HAP-1 (cell line): ENCODE results near the gene HOXD3.
A peak's percentile ranks its signal among the peaks of the same experiment; 100 is the strongest.

Experiments used
- DNase-seq, 2 experiments: peaks; one replicate each; pipeline ENCODE4 v3.0.0-alpha.2; 2016 to 2020; ENCODE audit warnings: low spot score in 2 of 2
- H3K27me3 ChIP-seq: fragments of 250-450 bp; sonication (Bioruptor Pico); 2 replicates; pipeline ENCODE4 v1.5.1; 2020; ENCODE audit warnings: low read depth, mild to moderate bottlenecking, moderate library complexity
- H3K36me3 ChIP-seq: fragments of 250-450 bp; sonication (Bioruptor Pico); replicated peaks from 2 replicates; pipeline ENCODE4 v1.5.1; 2020; ENCODE audit warnings: mild to moderate bottlenecking
- H3K4me1 ChIP-seq: fragments of 250-450 bp; sonication (Bioruptor Pico); 2 replicates; pipeline ENCODE4 v1.5.1; 2020; ENCODE audit warnings: mild to moderate bottlenecking
- H3K4me3 ChIP-seq: fragments of 250-450 bp; sonication (Bioruptor Pico); 2 replicates; pipeline ENCODE4 v1.5.1; 2020; ENCODE audit warnings: mild to moderate bottlenecking, moderate library complexity
- H3K9me3 ChIP-seq: fragments of 250-450 bp; sonication (Bioruptor Pico); 2 replicates; pipeline ENCODE4 v1.5.1; 2020; ENCODE audit warnings: mild to moderate bottlenecking, moderate library complexity
- in situ Hi-C: fragments of 300-500 bp; cut with MboI; formaldehyde crosslinking; loops from 3 replicates; pipeline ENCODE4 v1.14.3; 2020; ENCODE audit warnings: low sequenced_read_pairs, inconsistent platforms, mixed read lengths

The HOXD3 gene

DNA sequence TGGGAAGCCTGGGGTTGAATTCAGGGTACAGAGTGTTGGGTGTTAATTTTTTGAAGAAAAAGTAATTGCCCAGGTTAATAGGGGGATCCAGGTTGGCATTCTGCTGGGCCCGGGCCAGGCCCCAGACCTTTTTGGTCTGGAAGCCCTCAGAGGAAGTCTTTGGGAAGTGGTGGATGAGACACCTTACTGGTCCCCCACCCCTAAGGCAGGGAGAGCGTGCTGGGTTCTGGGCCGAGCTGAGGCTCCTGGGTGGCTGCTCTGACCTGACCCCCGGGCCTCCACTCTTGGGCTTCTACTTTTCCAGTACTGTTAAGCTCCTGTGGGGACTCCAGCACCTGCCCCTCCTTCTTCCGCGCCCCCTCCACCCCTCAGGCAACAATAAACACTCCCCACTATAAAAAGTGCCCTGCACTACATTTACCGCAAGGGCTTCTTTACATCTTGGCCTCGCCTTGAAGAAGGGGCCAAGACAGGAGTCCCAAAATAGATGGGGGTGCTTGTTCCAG is 753 bp upstream of the HOXD3 start:
- in situ Hi-C loops = no loop called here
- DNase-seq = no peak
- Histone ChIP-seq H3K27me3 (no peaks in the 10 kb centered on the region), H3K4me3 (no peak overlapping the region), H3K9me3 (no peaks in the 10 kb centered on the region; the same call in 1 of the 2 replicates), H3K36me3 (peaks cover 5% of the 10 kb centered on the region; the same call in 1 of the 2 replicates), H3K4me1 (peaks cover 16% of the 10 kb centered on the region)

DNA sequence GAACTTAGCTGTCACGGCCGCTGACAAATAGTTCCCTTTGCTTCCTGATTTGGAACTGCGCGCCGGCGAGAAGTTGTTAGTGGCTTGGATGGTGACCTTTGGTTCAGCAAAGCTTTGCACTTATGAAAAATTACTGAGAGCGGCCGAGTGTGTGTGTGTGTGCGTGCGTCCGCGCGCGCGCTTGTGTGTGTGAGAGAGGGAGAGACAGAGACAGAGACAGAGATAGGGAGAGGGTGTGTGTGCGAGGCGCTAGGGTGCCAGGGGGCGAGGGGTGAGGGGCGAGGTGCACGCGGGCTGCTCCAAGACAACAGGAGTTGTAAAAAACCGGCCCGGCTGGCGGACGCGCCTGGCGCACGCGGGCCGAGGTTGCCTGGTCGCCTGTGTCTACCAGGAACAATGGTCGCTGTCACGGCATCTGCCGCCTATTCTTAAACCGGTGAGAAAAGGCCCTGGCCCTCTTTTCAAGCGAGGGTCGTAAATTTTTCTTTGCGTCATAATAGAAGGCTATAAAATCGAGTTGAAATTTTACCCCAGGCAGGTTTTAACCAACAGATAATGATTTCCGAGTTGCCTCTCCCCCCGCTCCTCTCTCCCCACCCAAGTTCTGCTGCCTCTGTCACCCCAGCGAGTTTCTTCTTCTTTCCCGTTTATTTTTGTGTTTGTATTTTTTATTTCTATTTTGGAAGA is 535 bp downstream of the HOXD3 start:
- Histone ChIP-seq H3K27me3 (no peaks in the 10 kb centered on the region), H3K9me3 (no peaks in the 10 kb centered on the region; the same call in 1 of the 2 replicates), H3K4me3 (peak overlapping the region; percentile 31), H3K36me3 (peaks cover 5% of the 10 kb centered on the region; the same call in 1 of the 2 replicates), H3K4me1 (peaks cover 16% of the 10 kb centered on the region)
- in situ Hi-C loops = no loop called here
- peak; percentile 90 to 93 for DNase-seq

DNA sequence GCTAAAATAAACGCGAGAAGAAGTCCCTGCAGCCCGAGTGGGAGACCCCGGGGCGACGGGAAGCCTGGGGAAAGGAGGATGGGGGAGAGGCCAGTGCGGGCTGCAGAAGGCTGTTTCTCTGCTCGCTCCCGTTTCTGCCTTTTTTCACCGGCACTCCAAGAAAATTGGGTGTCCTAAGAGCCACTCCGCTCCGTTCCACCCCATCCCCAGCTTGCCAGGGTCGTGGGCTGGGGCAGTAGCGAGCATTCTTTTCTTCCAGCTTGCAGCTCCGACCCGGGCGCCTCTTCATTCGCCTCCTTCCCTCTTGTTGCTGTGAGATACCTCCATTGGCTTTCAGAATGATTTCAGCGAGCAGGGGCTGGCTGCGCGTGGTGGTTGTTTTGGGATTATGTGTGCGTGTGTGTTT is 1.1 kb downstream of the HOXD3 start:
- in situ Hi-C loops = no loop called here
- H3K4me1 ChIP-seq = peaks cover 16% of the 10 kb centered on the region
- no peaks in the 10 kb centered on the region; the same call in 1 of the 2 replicates for H3K9me3 ChIP-seq
- DNase-seq = peak in 1 of 2 experiments; percentile 73
- no peaks in the 10 kb centered on the region for H3K27me3 ChIP-seq
- H3K36me3 ChIP-seq = peaks cover 4% of the 10 kb centered on the region; the same call in 1 of the 2 replicates
- peak overlapping the region; percentile 31 for H3K4me3 ChIP-seq

DNA sequence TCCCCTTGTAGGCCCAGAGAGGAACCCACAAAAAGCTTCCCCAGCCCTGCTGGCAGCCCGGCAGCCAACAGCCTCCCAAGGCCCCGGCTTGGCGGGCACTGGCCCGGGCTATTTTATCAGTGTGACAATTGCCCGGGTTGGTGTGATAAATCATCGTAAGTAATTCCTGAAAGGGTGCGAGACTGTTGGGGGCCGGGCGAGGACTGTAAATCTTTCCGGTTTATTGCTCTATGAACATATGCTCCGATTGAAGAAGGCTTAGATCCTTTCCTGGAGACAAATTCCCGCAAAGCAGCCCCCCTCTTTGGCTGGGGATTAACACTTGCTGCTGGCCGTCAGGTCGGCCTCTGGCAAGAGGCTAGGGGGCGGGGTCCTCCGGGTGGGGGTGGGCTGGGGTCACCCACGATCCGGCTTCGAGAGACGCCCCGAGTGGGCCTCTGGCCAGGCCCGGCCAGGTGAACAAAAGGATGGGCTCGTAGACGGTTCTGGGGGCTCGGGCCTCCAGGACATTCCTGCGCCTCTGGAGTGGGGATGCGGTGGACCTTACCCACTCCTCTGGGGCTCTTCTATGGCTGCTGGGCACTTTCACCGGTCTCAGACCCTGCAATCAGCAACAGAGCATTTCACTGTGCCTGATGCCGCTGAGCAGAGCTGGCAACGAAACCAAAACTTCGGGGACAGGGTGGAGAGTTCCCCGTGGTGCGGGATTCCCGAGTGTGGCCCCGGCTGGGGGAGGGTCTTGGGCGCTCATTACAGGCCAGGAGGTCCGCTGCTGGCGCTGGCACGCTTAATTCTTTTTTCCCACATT is 2.0 kb downstream of the HOXD3 start:
- H3K27me3 ChIP-seq = no peaks in the 10 kb centered on the region
- in situ Hi-C loops = no loop called here
- H3K4me3 ChIP-seq = no peak overlapping the region
- H3K9me3 ChIP-seq = no peaks in the 10 kb centered on the region; the same call in 1 of the 2 replicates
- no peaks in the 10 kb centered on the region; the same call in 1 of the 2 replicates for H3K36me3 ChIP-seq
- H3K4me1 ChIP-seq = peaks cover 16% of the 10 kb centered on the region
- peak in 1 of 2 experiments; percentile 61 for DNase-seq

DNA sequence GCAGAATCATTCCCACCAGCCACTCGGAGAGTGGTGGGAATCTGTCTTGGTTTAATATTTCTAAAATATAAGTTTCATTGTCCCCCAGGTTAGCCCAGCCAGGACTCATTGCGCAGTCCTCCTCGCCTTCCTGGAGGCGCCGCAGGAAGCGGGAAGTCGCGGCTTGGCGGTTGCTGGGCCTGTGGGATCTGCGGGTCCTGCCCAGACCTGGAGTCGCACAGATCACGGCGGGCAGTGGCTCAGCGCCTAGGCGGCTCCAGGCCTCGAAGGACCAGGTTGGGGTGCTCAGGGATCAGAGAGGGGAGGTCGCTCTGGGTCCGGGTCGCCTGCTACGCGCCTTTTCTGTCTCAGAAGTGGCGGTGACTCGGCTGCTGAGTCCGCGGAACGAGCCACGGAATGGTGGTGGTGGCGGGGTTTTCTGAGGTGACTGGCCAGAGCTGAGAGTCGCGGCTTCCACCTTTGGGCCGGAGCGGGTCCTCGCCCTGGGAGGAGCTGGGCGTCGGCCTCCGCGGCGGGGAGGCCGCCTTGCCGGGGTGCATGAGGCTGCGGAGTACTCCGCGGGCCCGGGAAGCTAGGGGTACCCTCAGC is 2.6 kb downstream of the HOXD3 start:
- DNase-seq = no peak
- Histone ChIP-seq H3K9me3 (no peaks in the 10 kb centered on the region; the same call in 1 of the 2 replicates), H3K27me3 (no peaks in the 10 kb centered on the region), H3K36me3 (no peaks in the 10 kb centered on the region; the same call in 1 of the 2 replicates), H3K4me3 (no peak overlapping the region), H3K4me1 (peaks cover 20% of the 10 kb centered on the region)
- in situ Hi-C loops = no loop called here

DNA sequence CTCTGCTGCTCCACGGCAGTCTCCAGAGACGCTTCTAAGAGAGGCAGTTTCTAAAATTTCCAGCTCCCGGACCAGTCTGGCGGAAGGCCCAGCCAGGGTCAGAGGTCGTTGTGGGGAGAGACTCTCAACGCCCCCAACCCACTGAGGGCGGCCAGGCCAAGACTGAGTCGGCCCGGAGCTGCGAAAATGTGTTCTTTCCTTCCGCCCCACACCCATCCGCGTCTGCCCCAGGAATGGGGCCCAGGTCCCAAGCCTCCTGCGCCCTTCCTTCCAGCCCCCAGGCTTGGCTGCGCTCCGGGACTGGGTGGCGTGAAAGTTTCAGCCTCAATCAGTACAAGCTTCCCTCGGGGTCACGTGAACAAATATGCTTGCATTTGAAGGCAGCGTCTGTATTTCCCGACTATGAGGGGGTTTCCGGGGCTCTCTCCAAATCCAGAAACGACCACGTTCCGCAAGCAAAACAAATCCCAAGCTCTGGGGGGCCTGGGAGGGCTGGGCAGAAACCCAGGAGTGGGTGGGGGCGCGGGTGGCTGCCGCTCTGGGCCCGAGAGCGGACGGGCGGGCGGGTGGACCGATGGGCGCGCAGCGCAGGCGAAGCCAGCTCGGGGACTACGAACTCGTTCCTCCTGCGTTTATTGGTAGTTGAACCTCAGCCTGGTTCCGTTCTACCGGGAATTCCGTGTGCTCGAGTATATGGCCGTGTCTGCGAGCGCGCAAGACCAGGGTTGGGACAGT is 3.3 kb downstream of the HOXD3 start:
- no peak overlapping the region for H3K4me3 ChIP-seq
- H3K9me3 ChIP-seq = no peaks in the 10 kb centered on the region; the same call in 1 of the 2 replicates
- no peaks in the 10 kb centered on the region for H3K27me3 ChIP-seq
- peaks cover 22% of the 10 kb centered on the region for H3K4me1 ChIP-seq
- DNase-seq = no peak
- in situ Hi-C loops = no loop called here
- no peaks in the 10 kb centered on the region for H3K36me3 ChIP-seq

DNA sequence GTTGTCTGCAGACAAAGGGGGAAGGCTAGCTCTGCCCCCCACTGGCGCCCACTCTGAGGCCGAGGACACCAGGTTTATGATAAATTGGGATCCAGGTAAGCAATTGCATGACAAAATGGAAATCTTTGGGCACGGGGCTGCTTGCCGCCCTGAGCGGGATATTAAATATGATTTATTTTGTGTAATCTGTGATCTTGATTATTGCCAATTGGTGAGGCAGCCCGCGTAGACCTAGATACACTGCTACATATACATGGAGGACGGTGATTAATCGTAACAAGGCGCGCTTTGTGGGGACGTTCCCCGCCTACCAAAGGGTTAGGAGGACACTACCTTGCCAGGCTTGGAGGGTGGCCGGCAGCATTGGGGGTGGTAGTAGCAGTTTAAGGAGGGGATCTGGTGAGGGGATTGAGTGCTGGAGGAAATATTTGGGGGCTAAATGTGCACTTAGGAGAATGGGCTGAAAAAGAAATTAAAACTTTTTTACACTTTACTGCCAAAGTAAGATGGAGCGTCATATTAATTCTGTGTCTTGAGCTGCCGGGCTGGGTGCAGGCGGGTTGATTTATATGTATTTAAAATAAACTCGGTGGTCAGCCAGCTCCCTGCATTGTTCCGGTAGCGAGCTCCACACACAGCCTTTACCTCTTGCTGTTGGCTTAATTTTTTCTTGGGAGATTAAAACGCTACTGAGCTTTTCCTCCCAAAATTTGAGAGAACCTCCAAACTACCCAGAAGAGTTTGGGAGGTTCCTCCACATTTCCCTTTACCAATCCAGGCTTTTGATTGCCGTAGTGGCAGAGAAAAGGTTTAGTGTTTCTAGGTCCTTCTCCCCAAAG is 4.1 kb downstream of the HOXD3 start:
- H3K36me3 ChIP-seq = no peaks in the 10 kb centered on the region
- H3K4me3 ChIP-seq = no peak overlapping the region
- H3K9me3 ChIP-seq = no peaks in the 10 kb centered on the region; the same call in 1 of the 2 replicates
- in situ Hi-C loops = no loop called here
- no peak for DNase-seq
- H3K4me1 ChIP-seq = peaks cover 26% of the 10 kb centered on the region
- H3K27me3 ChIP-seq = no peaks in the 10 kb centered on the region

DNA sequence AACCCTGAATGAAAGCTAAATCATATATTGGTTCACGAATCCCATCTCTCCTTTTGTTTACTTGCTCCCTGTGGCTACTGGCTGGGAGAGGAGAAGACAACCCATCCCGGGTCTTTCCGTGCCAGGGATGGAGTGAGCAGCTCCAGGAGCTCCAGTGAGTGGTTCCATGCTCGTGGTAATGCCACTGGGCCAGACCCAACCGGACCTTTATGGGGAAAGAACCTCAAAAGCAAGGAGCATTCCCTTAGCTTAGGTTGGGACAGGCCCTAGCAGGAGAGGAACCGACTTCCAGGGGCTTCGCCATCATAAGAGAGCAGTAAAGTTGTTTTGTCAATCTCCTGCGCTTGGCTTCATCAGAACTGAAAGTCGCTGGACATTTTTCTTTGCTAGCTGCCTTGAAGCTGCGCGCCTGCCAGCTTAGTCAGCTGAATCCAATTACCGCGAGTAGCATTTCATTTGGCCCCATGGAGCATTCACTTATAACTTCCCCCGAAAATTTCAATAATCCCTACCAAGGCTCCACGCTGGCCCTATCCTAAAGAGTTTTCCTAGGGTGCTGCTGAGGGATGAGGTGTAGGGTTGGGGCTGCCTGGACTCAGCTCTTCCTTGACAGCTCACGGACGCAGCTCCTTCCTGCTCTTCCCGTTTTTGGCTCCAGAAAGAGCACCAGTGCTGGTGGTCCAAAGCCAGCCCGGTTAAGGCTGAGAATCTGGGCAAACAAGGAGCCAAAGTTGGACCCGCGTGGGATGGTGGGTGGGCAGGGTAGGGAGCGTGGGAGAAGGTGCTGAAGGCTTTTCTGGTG is 4.9 kb downstream of the HOXD3 start:
- in situ Hi-C loops = no loop called here
- Histone ChIP-seq H3K36me3 (no peaks in the 10 kb centered on the region), H3K27me3 (no peaks in the 10 kb centered on the region), H3K4me3 (no peak overlapping the region), H3K4me1 (peaks cover 25% of the 10 kb centered on the region), H3K9me3 (no peaks in the 10 kb centered on the region; the same call in 1 of the 2 replicates)
- DNase-seq = no peak

DNA sequence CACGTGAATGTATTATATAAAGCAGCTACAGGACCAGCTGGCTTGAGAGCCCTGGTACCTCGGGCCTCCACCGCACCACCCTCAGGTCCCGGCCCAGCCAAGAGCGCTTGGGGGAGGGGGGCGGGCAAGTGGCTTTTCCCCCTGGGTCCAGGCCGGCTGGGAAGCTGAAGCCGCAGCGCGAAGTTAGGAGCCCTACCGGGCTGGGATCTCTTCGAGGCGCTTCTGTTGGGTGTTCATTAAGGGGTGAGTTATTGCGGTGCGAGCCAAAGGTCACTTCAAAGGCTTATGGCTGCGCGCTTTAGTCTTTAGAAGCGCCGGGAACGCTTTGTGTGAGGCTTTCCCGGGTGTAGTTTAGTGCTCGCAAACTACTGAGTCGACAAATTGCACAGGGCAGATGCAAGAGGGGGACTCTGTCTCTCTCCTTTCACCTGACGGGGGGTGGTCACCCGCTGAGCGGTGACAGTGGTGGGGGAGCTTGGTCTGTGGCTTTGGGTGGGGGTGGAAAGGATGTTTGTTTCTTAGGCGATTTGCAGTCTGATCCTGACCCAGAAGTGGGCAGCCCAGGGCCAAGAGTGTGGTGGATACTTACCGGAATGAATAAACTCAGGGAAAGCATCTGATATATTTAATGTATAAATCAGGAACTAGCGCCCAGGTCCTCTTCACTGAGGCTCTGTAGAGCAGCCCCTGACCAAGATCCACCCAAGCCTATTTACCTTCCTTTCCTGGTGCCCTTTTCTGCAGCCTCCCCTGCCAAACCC is 6.0 kb downstream of the HOXD3 start:
- H3K27me3 ChIP-seq = no peaks in the 10 kb centered on the region
- no peaks in the 10 kb centered on the region; the same call in 1 of the 2 replicates for H3K9me3 ChIP-seq
- in situ Hi-C loops = no loop called here
- peaks cover 17% of the 10 kb centered on the region for H3K4me1 ChIP-seq
- DNase-seq = no peak
- no peaks in the 10 kb centered on the region for H3K36me3 ChIP-seq
- no peak overlapping the region for H3K4me3 ChIP-seq

DNA sequence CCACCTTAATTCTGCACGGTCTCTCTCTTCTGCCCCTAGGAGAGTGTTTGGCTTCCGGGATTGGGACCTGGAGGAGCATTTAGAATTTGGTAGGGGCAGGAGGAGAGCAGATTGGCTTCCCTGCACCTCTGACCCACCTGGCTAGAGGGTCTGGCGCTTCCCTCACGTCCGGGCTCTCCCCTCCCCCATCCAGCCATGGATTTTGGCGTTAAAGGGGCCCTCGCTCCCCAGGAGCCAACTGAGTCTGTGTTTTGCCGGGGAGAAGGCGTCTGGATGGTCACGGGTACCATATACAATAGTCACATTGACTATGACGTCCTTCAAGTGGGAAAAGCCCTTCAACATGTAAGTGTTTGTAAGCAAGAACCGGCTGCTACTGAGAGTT is 6.6 kb downstream of the HOXD3 start:
- Histone ChIP-seq H3K4me1 (peaks cover 13% of the 10 kb centered on the region), H3K27me3 (no peaks in the 10 kb centered on the region), H3K4me3 (no peak overlapping the region), H3K36me3 (no peaks in the 10 kb centered on the region), H3K9me3 (no peaks in the 10 kb centered on the region; the same call in 1 of the 2 replicates)
- DNase-seq = no peak
- in situ Hi-C loops = no loop called here

DNA sequence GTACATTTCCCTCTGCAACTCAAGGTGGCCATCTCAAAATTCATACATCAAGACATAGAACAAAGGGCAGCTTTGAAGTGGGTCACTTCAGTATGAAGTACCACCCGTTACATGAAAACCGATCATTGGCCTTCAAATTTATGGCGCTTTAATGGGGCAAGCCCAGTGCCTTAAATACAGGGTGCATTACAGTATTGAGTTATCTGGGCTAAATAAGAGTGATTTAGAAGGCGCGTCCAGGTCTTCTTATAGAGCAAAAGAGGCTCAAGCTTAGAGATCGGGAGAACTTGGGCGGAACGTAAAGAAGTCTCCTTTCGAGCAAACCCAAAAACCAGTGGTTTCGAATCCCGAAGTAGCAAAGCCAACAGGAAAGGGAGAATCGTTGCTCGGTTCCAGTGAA is 7.1 kb downstream of the HOXD3 start:
- Histone ChIP-seq H3K9me3 (no peaks in the 10 kb centered on the region; the same call in 1 of the 2 replicates), H3K4me3 (no peak overlapping the region), H3K4me1 (peaks cover 13% of the 10 kb centered on the region), H3K36me3 (no peaks in the 10 kb centered on the region), H3K27me3 (no peaks in the 10 kb centered on the region)
- DNase-seq = no peak
- in situ Hi-C loops = no loop called here
